BLaER1 treated with 17β-estradiol and CSF1 and Interleukin-3, amounts not matched to agents 10 nM and 100 nM (cell line): Measurements from ENCODE around the gene BCAS3.
A peak's percentile ranks its signal among the peaks of the same experiment; 100 is the strongest.
"Not testable (repeated sequence)": the region's sequence is repeated elsewhere in the genome, so short reads cannot be mapped to it uniquely, and the experiment has no call there.

Source experiments
- H3K27ac ChIP-seq, 11 experiments: shearing (Covaris generic); formaldehyde crosslinking; 2 replicates each; pipeline ENCODE4 v1.8.1; 2022
- H3K27me3 ChIP-seq, 11 experiments: shearing (Covaris generic); formaldehyde crosslinking; 2 replicates each; pipeline ENCODE4 v1.8.1; 2022
- H3K36me3 ChIP-seq, 11 experiments: shearing (Covaris generic); formaldehyde crosslinking; 2 replicates each; pipeline ENCODE4 v1.8.1; 2022
- H3K4me1 ChIP-seq, 10 experiments: shearing (Covaris generic); formaldehyde crosslinking; 2 replicates each; pipeline ENCODE4 v1.8.1; 2022
- H3K4me2 ChIP-seq, 11 experiments: shearing (Covaris generic); formaldehyde crosslinking; 2 replicates each; pipeline ENCODE4 v1.8.1; 2022
- H3K4me3 ChIP-seq, 10 experiments: shearing (Covaris generic); formaldehyde crosslinking; 2 replicates each; pipeline ENCODE4 v1.8.1; 2022
- H3K9ac ChIP-seq, 11 experiments: shearing (Covaris generic); formaldehyde crosslinking; 2 replicates each; pipeline ENCODE4 v1.8.1; 2022
- H3K9me3 ChIP-seq, 11 experiments: shearing (Covaris generic); formaldehyde crosslinking; replicated peaks in 1 of 11; 2 replicates each; pipeline ENCODE4 v1.8.1; 2022
- H4K20me1 ChIP-seq, 11 experiments: shearing (Covaris generic); formaldehyde crosslinking; 2 replicates each; pipeline ENCODE4 v1.8.1; 2022
- Cebpa-rat ChIP-seq, 11 experiments: shearing (Covaris generic); IDR thresholded peaks; 2 replicates each; pipeline ENCODE4 v1.8.1; 2022

BCAS3 gene

GRCh38 chr17:61144617-61145564 lies 467.2 kb downstream of the BCAS3 start:
- H3K9me3 ChIP-seq, result no peaks in the 10 kb centered on the region
- H3K4me1 ChIP-seq, result peaks cover 23 to 41% (median 35%) of the 10 kb centered on the region in 10 experiments
- no peaks in the 10 kb centered on the region for H3K36me3 ChIP-seq
- H3K4me2 ChIP-seq, result peak overlapping the region; percentile 48 to 79 (median 69)
- H3K4me3 ChIP-seq, result peak overlapping the region in 2 of 10 experiments; percentile 4 to 8; a peak in 1 of 20 replicates
- H3K27me3 ChIP-seq, result peaks cover 0 to 10% (median 0%) of the 10 kb centered on the region in 11 experiments; a peak in 2 of 22 replicates
- H3K27ac ChIP-seq, result peak overlapping the region in 8 of 11 experiments; percentile 49 to 75 (median 60); a peak in 16 of 22 replicates
- peak overlapping the region in 9 of 11 experiments; percentile 16 to 70 (median 51); a peak in 18 of 22 replicates for H3K9ac ChIP-seq
- no peaks in the 10 kb centered on the region for H4K20me1 ChIP-seq
- no peak for TF ChIP-seq Cebpa-rat (IDR thresholded peaks at IDR 0.05)

GRCh38 chr17:61146833-61147232 lies 469.2 kb downstream of the BCAS3 start:
- H3K9ac ChIP-seq, H3K4me3 ChIP-seq, H4K20me1 ChIP-seq, H3K36me3 ChIP-seq, H3K27me3 ChIP-seq, H3K27ac ChIP-seq, H3K9me3 ChIP-seq: not testable (repeated sequence)
- peaks cover 18 to 36% (median 31%) of the 10 kb centered on the region in 10 experiments for H3K4me1 ChIP-seq
- peak overlapping the region in 1 of 11 experiments; percentile 79; a peak in 4 of 22 replicates for H3K4me2 ChIP-seq

- Histone ChIP-seq H3K4me3 (no peak overlapping the region), H3K9me3 (peaks cover 0 to 16% (median 6%) of the 10 kb centered on the region in 11 experiments; a peak in 7 of 22 replicates), H3K4me1 (peaks cover 18 to 27% (median 23%) of the 10 kb centered on the region in 10 experiments), H4K20me1 (no peaks in the 10 kb centered on the region), H3K9ac (no peak overlapping the region), H3K4me2 (no peak overlapping the region), H3K27ac (no peak overlapping the region), H3K36me3 (no peaks in the 10 kb centered on the region), H3K27me3 (no peaks in the 10 kb centered on the region)
- TF ChIP-seq Cebpa-rat (IDR thresholded peaks at IDR 0.05), result peak in 5 of 11 experiments; percentile 31 to 77 (median 58); a peak in 9 of 22 replicates
Observed at GRCh38 chr17:61149106-61149825, 471.6 kb downstream of the BCAS3 start.

- Histone ChIP-seq H3K27me3 (no peaks in the 10 kb centered on the region), H3K4me2 (0 out of 22 replicates have a peak overlapping the region, but pooled peaks of 1 of the 11 experiments have one; percentile 4), H3K4me3 (no peak overlapping the region), H3K9ac (no peak overlapping the region), H3K4me1 (peaks cover 13 to 20% (median 16%) of the 10 kb centered on the region in 10 experiments), H3K36me3 (no peaks in the 10 kb centered on the region), H3K9me3 (peaks cover 0 to 16% (median 6%) of the 10 kb centered on the region in 11 experiments; a peak in 7 of 22 replicates), H4K20me1 (no peaks in the 10 kb centered on the region), H3K27ac (no peak overlapping the region)
- no peak for TF ChIP-seq Cebpa-rat (IDR thresholded peaks at IDR 0.05)
Observed at GRCh38 chr17:61149862-61150362, 472.3 kb downstream of the BCAS3 start.

DNA sequence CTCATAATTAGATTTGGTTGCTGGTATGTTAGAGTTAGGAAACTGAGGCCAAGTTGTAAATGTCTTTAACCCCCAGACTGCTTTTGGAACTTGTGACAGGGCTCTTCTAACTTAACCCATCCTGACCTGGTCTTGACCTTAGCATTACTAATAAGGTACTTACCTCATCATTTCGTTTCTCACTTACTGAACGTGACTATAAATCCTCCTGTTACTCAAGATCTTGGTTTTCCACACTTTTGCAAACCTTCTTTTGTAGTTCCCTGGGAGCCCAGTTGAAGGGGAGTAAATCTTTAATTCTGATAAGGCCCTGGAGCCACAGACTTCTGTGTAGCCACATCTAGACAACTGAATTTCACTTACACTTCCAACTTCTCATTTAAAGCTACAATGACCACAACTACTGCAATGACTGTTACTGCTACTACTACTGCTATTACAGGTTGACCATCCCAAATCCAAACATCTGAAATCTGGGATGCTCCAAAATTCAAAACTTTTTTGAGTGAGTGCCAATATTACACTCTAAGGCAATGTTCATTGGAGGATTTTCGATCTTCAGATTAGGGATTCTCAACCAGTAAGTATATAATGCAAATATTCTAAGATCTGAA lies 473.1 kb downstream of the BCAS3 start:
- peaks cover 4 to 11% (median 8%) of the 10 kb centered on the region in 10 experiments for H3K4me1 ChIP-seq
- no peak overlapping the region for H3K27ac ChIP-seq
- H3K4me3 ChIP-seq, result no peak overlapping the region
- H4K20me1 ChIP-seq, result no peaks in the 10 kb centered on the region
- no peaks in the 10 kb centered on the region for H3K36me3 ChIP-seq
- no peak overlapping the region for H3K4me2 ChIP-seq
- TF ChIP-seq Cebpa-rat (IDR thresholded peaks at IDR 0.05), result no peak
- H3K9me3 ChIP-seq, result peaks cover 0 to 16% (median 6%) of the 10 kb centered on the region in 11 experiments; a peak in 7 of 22 replicates
- H3K9ac ChIP-seq, result no peak overlapping the region
- no peaks in the 10 kb centered on the region for H3K27me3 ChIP-seq

GRCh38 chr17:61152898-61153297 lies 475.2 kb downstream of the BCAS3 start:
- Histone ChIP-seq H3K9me3 (peaks cover 0 to 16% (median 6%) of the 10 kb centered on the region in 11 experiments; a peak in 7 of 22 replicates), H3K27me3 (no peaks in the 10 kb centered on the region), H3K9ac (no peak overlapping the region), H3K27ac (no peak overlapping the region), H3K4me2 (no peak overlapping the region), H3K36me3 (no peaks in the 10 kb centered on the region), H3K4me3 (no peak overlapping the region), H4K20me1 (no peaks in the 10 kb centered on the region), H3K4me1 (no peaks in the 10 kb centered on the region)
- TF ChIP-seq Cebpa-rat (IDR thresholded peaks at IDR 0.05), result no peak

DNA sequence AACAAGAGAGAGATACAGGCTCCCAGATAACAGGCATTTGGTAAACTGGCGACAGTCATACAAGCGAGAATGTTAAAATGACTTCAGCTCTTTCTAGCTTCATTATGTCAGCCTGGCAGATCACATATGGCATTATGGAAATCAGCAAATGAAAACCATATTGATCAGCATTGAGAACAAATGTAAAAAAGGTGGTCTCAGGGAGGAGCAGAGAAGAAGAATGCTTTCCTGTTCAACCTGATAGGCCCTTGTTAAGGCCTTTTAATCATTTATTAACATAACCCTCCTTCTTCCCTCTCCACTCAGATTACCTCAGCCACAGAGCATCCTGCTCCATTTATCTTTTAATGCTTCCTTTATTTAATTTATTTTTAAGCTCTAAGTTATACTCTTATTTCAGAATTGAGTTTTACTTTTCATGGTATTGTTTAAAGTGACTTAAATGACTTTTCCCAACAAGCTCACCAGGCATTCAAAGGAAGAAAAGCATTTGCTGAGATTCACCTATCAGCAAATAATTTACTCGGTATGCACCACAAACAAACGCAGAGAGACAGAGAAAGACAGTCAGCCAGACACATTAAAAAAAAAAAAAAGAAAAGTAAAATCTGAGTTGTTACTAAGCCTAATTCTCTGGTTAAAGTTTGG lies 478.1 kb downstream of the BCAS3 start:
- Histone ChIP-seq H3K9me3 (peaks cover 0 to 16% (median 6%) of the 10 kb centered on the region in 11 experiments; a peak in 7 of 22 replicates), H3K27me3 (no peaks in the 10 kb centered on the region), H3K36me3 (no peaks in the 10 kb centered on the region), H3K4me2 (no peak overlapping the region), H4K20me1 (no peaks in the 10 kb centered on the region), H3K4me3 (no peak overlapping the region), H3K4me1 (peaks cover 0 to 3% (median 0%) of the 10 kb centered on the region in 10 experiments; a peak in 4 of 20 replicates), H3K27ac (no peak overlapping the region), H3K9ac (no peak overlapping the region)
- TF ChIP-seq Cebpa-rat (IDR thresholded peaks at IDR 0.05), result no peak

DNA sequence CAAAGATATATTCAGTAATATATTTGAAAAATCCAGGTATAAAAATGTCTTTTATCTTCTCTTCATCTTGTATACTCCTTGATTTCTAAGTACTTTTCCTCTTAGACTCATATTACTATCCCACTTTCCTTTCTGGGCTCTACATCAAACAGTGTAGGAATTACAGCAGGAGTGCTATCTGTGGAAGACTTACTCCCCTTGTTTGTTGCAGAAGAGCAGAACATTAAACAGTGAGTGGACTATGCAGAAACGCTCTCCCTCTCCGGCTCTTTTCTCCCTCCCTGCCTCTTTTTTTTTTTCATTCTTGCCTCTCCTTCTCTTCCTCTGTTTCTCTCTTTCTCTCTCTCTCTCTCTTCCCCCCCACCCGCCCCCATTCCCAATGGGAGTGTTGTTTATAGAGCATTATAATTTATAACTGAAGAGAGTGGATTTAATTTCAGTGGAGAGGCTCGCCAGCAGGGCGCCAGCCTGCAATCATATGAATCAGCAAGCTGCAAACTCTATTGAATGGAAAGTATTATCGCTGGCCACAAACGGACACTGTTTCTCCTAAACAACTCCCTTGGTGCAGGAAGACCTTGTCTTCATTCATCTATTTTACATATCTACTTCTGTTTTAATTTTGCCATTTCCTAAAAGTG lies 479.7 kb downstream of the BCAS3 start:
- Histone ChIP-seq H3K4me3 (no peak overlapping the region), H3K9ac (no peak overlapping the region), H3K36me3 (no peaks in the 10 kb centered on the region), H3K9me3 (peaks cover 0 to 11% (median under 1%) of the 10 kb centered on the region in 11 experiments; a peak in 4 of 22 replicates), H3K27me3 (no peaks in the 10 kb centered on the region), H4K20me1 (no peaks in the 10 kb centered on the region), H3K4me2 (no peak overlapping the region), H3K4me1 (peaks cover 0 to 13% (median 0%) of the 10 kb centered on the region in 10 experiments; a peak in 4 of 20 replicates), H3K27ac (no peak overlapping the region)
- no peak for TF ChIP-seq Cebpa-rat (IDR thresholded peaks at IDR 0.05)
